IMR-90 (cell line): Measurements from ENCODE around the gene MDM2. TPM values are rescaled to one million over a fixed set of nuclear protein-coding genes. Genes with fewer than 3 reads are reported as not detected.

Source experiments
- ATAC-seq: fragments of 200-7000 bp; cut with Tn5 transposase; 2 replicates; pipeline ENCODE4 v1.9.1; 2020; ENCODE audit warnings: low read depth, mild to moderate bottlenecking, moderate library complexity
- BruUV-seq: library from RNA; stranded (reverse); fragments of 400-500 nt; replicated peaks from 2 replicates; lab custom pipeline; 2021; lab: Mats Ljungman, UMichigan
- CTCF ChIA-PET: fragments of 300-600 bp; formaldehyde crosslinking; extraction: SDS; loops from one replicate; lab custom pipeline; 2021; ENCODE audit warnings: antibody characterized with exemption; lab: Yijun Ruan, JAX
- POLR2A ChIA-PET: fragments of 300-600 bp; sonication (Branson Sonifier 250); formaldehyde crosslinking; loops from one replicate; lab custom pipeline; 2022; ENCODE audit warnings: antibody characterized with exemption; ENCODE audit not compliant: unreplicated experiment; lab: Charles Lee
- DNase-seq: peaks from one replicate; pipeline ENCODE4 v3.0.0; 2013
- H2AFZ ChIP-seq: replicated peaks from 2 replicates; pipeline ENCODE3; 2013; ENCODE audit warnings: low read length, mild to moderate bottlenecking; ENCODE audit not compliant: poor library complexity
- H2AK5ac ChIP-seq: 2 replicates; pipeline ENCODE4 v1.6.1; 2013; ENCODE audit warnings: low read depth, low read length, inconsistent platforms
- H2AK9ac ChIP-seq: replicated peaks from 2 replicates; pipeline ENCODE3; 2013; ENCODE audit warnings: mild to moderate bottlenecking, low read depth, low read length, moderate library complexity; ENCODE audit not compliant: poor library complexity
- H2BK120ac ChIP-seq: 2 replicates; pipeline ENCODE4 v1.6.1; 2013; ENCODE audit warnings: low read depth, low read length, inconsistent platforms
- H2BK15ac ChIP-seq: 3 replicates; pipeline ENCODE4 v1.6.1; 2013; ENCODE audit warnings: low read depth, low read length, inconsistent platforms
- H2BK20ac ChIP-seq: 2 replicates; pipeline ENCODE4 v1.6.1; 2013; ENCODE audit warnings: low read depth, mild to moderate bottlenecking, inconsistent platforms, low read length, moderate library complexity
- H2BK5ac ChIP-seq: 2 replicates; pipeline ENCODE4 v1.6.1; 2013; ENCODE audit warnings: mild to moderate bottlenecking, low read depth, low read length, inconsistent platforms; ENCODE audit not compliant: poor library complexity, severe bottlenecking
- H3K14ac ChIP-seq: replicated peaks from 2 replicates; pipeline ENCODE4 v1.6.1; 2013; ENCODE audit warnings: low read depth, low read length, inconsistent platforms
- H3K18ac ChIP-seq: 2 replicates; pipeline ENCODE4 v1.6.1; 2013; ENCODE audit warnings: low read depth, low read length, control low read depth
- H3K23ac ChIP-seq: 2 replicates; pipeline ENCODE4 v1.6.1; 2013; ENCODE audit warnings: low read depth, low read length, inconsistent platforms
- H3K27ac ChIP-seq: 2 replicates; pipeline ENCODE4 v1.5.1; 2013; ENCODE audit warnings: mild to moderate bottlenecking, control low read depth, low read length; ENCODE audit not compliant: insufficient read depth
- H3K27me3 ChIP-seq: 2 replicates; pipeline ENCODE4 v1.6.1; 2013; ENCODE audit warnings: low read length; ENCODE audit not compliant: control insufficient read depth, insufficient read depth
- H3K36me3 ChIP-seq: 2 replicates; pipeline ENCODE4 v1.6.1; 2013; ENCODE audit warnings: low read length, mixed read lengths; ENCODE audit not compliant: control insufficient read depth, insufficient read depth
- H3K4ac ChIP-seq: 2 replicates; pipeline ENCODE4 v1.6.1; 2013; ENCODE audit warnings: low read depth, low read length, inconsistent platforms
- H3K4me1 ChIP-seq: 2 replicates; pipeline ENCODE4 v1.6.1; 2013; ENCODE audit warnings: low read length, mixed read lengths; ENCODE audit not compliant: control insufficient read depth, insufficient read depth
- H3K4me2 ChIP-seq: 2 replicates; pipeline ENCODE4 v1.6.1; 2013; ENCODE audit warnings: low read depth, mild to moderate bottlenecking, control low read depth, low read length, moderate library complexity
- H3K4me3 ChIP-seq: 2 replicates; pipeline ENCODE4 v1.5.1; 2013; ENCODE audit warnings: low read depth, mild to moderate bottlenecking, control low read depth, low read length, moderate library complexity; ENCODE audit not compliant: insufficient read depth
- H3K56ac ChIP-seq: 2 replicates; pipeline ENCODE4 v1.6.1; 2013; ENCODE audit warnings: low read length, inconsistent platforms; ENCODE audit not compliant: insufficient read depth; ENCODE audit errors: extremely low read depth
- H3K79me1 ChIP-seq, 2 experiments: 2 replicates each; pipeline ENCODE4 v1.6.1; 2013; ENCODE audit warnings: low read length in 2 of 2, inconsistent platforms in 1 of 2, low read depth in 1 of 2
- H3K9ac ChIP-seq: 2 replicates; pipeline ENCODE4 v1.6.1; 2013; ENCODE audit warnings: low read depth, low read length, control low read depth
- H3K9me1 ChIP-seq: 2 replicates; pipeline ENCODE4 v1.6.1; 2013; ENCODE audit warnings: low read length, inconsistent platforms; ENCODE audit not compliant: insufficient read depth
- H3K9me3 ChIP-seq: 2 replicates; pipeline ENCODE4 v1.6.1; 2013; ENCODE audit warnings: low read length; ENCODE audit not compliant: control insufficient read depth, insufficient read depth
- H4K20me1 ChIP-seq: 2 replicates; pipeline ENCODE4 v1.6.1; 2013; ENCODE audit warnings: low read length, inconsistent platforms; ENCODE audit not compliant: insufficient read depth
- H4K5ac ChIP-seq: 2 replicates; pipeline ENCODE4 v1.6.1; 2013; ENCODE audit warnings: mild to moderate bottlenecking, low read depth, low read length, control low read depth
- H4K8ac ChIP-seq, 2 experiments: 2 replicates each; pipeline ENCODE4 v1.6.1; 2013; ENCODE audit warnings: low read depth in 2 of 2, low read length in 2 of 2, control low read depth in 1 of 2, inconsistent platforms in 1 of 2
- H4K91ac ChIP-seq: 2 replicates; pipeline ENCODE4 v1.6.1; 2013; ENCODE audit warnings: low read depth, low read length, inconsistent platforms; ENCODE audit not compliant: insufficient read depth
- BHLHE40 ChIP-seq: fragments of 150-350 bp; IDR thresholded peaks from 2 replicates; pipeline ENCODE4 v1.6.1; 2016; ENCODE audit warnings: mild to moderate bottlenecking, low read depth, low read length
- CEBPB ChIP-seq: IDR thresholded peaks from 2 replicates; pipeline ENCODE4 v1.6.1; 2012; ENCODE audit warnings: low read depth, low read length, improper control_type of control experiment
- CHD1 ChIP-seq: IDR thresholded peaks from 2 replicates; pipeline ENCODE4 v1.6.1; 2012; ENCODE audit warnings: low read depth, low read length, improper control_type of control experiment
- CTCF ChIP-seq: conservative IDR thresholded peaks from 2 replicates; pipeline ENCODE4 v1.5.1; 2012; ENCODE audit warnings: mild to moderate bottlenecking, low read depth, low read length, improper control_type of control experiment
- ELK1 ChIP-seq: fragments of 150-350 bp; IDR thresholded peaks from 2 replicates; pipeline ENCODE4 v1.6.1; 2016; ENCODE audit warnings: low read depth, mild to moderate bottlenecking, low read length, moderate library complexity, borderline replicate concordance
- FOS ChIP-seq: fragments of 150-350 bp; IDR thresholded peaks from 2 replicates; pipeline ENCODE4 v1.6.1; 2016; ENCODE audit warnings: low read depth, low read length
- MAFK ChIP-seq: IDR thresholded peaks from 2 replicates; pipeline ENCODE4 v1.6.1; 2012; ENCODE audit warnings: low read depth, low read length, improper control_type of control experiment
- MAZ ChIP-seq: IDR thresholded peaks from 2 replicates; pipeline ENCODE4 v1.6.1; 2012; ENCODE audit warnings: low read depth, mild to moderate bottlenecking, low read length, improper control_type of control experiment, moderate library complexity, borderline replicate concordance
- MXI1 ChIP-seq: IDR thresholded peaks from 2 replicates; pipeline ENCODE4 v1.6.1; 2012; ENCODE audit warnings: low read depth, mild to moderate bottlenecking, low read length, moderate library complexity, borderline replicate concordance
- NFE2L2 ChIP-seq: fragments of 150-350 bp; IDR thresholded peaks from 2 replicates; pipeline ENCODE4 v1.6.1; 2016; ENCODE audit warnings: low read depth, mild to moderate bottlenecking, low read length
- POLR2A ChIP-seq: IDR thresholded peaks from 2 replicates; pipeline ENCODE4 v1.6.1; 2012; ENCODE audit warnings: mild to moderate bottlenecking, low read depth, low read length
- RAD21 ChIP-seq: IDR thresholded peaks from 2 replicates; pipeline ENCODE4 v1.6.1; 2012; ENCODE audit warnings: low read length, improper control_type of control experiment
- RCOR1 ChIP-seq: IDR thresholded peaks from 2 replicates; pipeline ENCODE4 v1.6.1; 2012; ENCODE audit warnings: mild to moderate bottlenecking, low read length, improper control_type of control experiment; ENCODE audit not compliant: insufficient replicate concordance
- SMC3 ChIP-seq: fragments of 150-350 bp; IDR thresholded peaks from 2 replicates; pipeline ENCODE4 v1.6.1; 2016; ENCODE audit warnings: low read depth, mild to moderate bottlenecking, antibody characterized with exemption, low read length, moderate library complexity
- USF2 ChIP-seq: fragments of 150-350 bp; IDR thresholded peaks from 2 replicates; pipeline ENCODE4 v1.6.1; 2017; ENCODE audit warnings: mild to moderate bottlenecking, antibody characterized with exemption, low read length, low read depth
- WGBS, 2 experiments: methylation state at CpG; one replicate each; pipeline versions ENCODE4 v1.1.5 to v1.1.7; 2013; ENCODE audit warnings: missing lambda C conversion rate in 2 of 2; ENCODE audit not compliant: insufficient read length in 1 of 2; ENCODE audit errors: extremely low coverage in 2 of 2; 5-methylcytosine and 5-hydroxymethylcytosine counted together
- dilution Hi-C: fragments of 300-500 bp; cut with HindIII; formaldehyde crosslinking; loops from one replicate; pipeline ENCODE4 v1.14.3; 2018; ENCODE audit warnings: low sequenced_read_pairs; ENCODE audit not compliant: unreplicated experiment
- in situ Hi-C: fragments of 300-500 bp; cut with MboI; formaldehyde crosslinking; loops from 3 replicates; pipeline ENCODE4 v1.14.3; 2019; ENCODE audit warnings: low sequenced_read_pairs, inconsistent platforms, mixed read lengths
- intact Hi-C: fragments of 100-400 bp; cut with micrococcal nuclease; formaldehyde crosslinking; loops from 2 replicates; pipeline ENCODE4 v1.10.0; 2022
- polyA plus RNA-seq, 3 experiments: library from polyadenylated mRNA; depleted of rRNA; stranded (reverse); fragments of >200 nt; gene quantifications; 2 replicates each; pipeline ENCODE4 v1.2.3, GENCODE V29; 2012; ENCODE audit warnings: low replicate concordance in 1 of 3
- total RNA-seq: library from RNA; depleted of rRNA; stranded (reverse); fragments of >200 nt; gene quantifications from 2 replicates; pipeline ENCODE4 v1.2.3, GENCODE V29; 2012

MDM2 gene
- total and polyA plus RNA-seq, 2 of the 4 experiments (the other 2 are of a cell fraction): 21.9 to 196 TPM

DNA sequence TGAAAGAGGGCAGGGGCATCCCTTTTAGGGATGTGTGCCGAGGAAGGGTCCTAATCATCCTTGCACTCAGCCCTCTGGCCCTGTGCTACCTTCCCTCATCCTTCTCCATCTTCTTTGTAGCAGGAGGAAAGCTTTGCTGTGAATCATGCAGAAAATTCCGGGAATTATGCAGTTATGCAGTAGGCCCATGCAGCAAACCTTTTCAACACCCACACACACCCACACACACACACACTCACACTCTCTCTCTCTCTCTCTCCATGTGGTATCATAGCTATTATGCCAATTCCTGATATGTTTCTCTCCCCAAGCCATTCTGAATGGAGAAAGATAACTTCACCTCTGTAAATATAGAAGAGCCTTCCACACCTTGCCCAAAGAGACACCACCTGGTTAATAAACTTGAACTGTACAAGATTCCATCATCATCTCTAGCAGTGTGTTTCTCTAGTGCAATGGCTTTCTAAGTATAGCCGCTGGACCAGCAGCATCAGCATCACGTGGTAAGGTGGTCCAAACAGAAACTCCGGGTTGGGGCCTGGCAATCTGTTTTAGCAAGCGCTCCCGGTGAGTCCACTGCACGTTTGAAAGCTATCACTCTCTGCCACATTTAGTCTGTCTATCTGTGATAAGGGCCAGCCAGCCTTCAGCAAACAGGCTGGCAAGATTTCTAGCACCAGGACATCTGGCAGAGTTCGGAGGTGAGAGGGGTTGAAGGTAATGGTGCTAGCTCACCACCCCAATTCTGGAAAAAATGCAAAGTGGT lies 57.6 kb downstream of the MDM2 start:
- ChIA-PET CTCF (interaction anchor here (1.5 kb wide), 1 partner anchor 187 kb away, joined by 3 read pairs; no protein-coding TSS in a partner anchor), POLR2A (no interaction called here)
- H3K9me1 ChIP-seq: no peaks in the 10 kb centered on the region; the same call in 1 of the 2 replicates
- no peaks in the 10 kb centered on the region for H3K4me1 ChIP-seq
- H3K18ac ChIP-seq: no peak overlapping the region
- no peak overlapping the region for H2AK5ac ChIP-seq
- BruUV-seq: no TSS peak
- 80% methylated on average over 1 of the region's 9 CpGs; no CpG with 5 or more reads in 1 of the 2 experiments for WGBS, 2 experiments
- no peaks in the 10 kb centered on the region for H4K20me1 ChIP-seq
- H2AFZ ChIP-seq: peak overlapping the region; percentile 51
- H4K5ac ChIP-seq: no peak overlapping the region
- in situ Hi-C loops: loop anchor here (10.0 kb wide), 1 partner anchor 379 kb away; no protein-coding TSS in a partner anchor
- H2BK15ac ChIP-seq: no peak overlapping the region
- no peak overlapping the region for H3K4me3 ChIP-seq
- intact Hi-C loops: no loop called here
- no peak overlapping the region for H3K4me2 ChIP-seq
- no peak overlapping the region for H4K8ac ChIP-seq
- dilution Hi-C loops: no loop called here
- no peaks in the 10 kb centered on the region for H3K36me3 ChIP-seq
- H2BK5ac ChIP-seq: no peak overlapping the region
- no peak overlapping the region for H3K23ac ChIP-seq
- H3K9me3 ChIP-seq: no peaks in the 10 kb centered on the region
- H3K4ac ChIP-seq: no peak overlapping the region
- no peak overlapping the region for H2AK9ac ChIP-seq
- no peak overlapping the region for H3K9ac ChIP-seq
- H2BK20ac ChIP-seq: no peak overlapping the region
- no peak; the same call in 1 of the 2 replicates for ATAC-seq
- no peak overlapping the region for H2BK120ac ChIP-seq
- H3K14ac ChIP-seq: no peak overlapping the region
- no peak overlapping the region for H3K56ac ChIP-seq
- H3K27ac ChIP-seq: no peak overlapping the region
- DNase-seq: no peak
- H4K91ac ChIP-seq: no peak overlapping the region
- H3K79me1 ChIP-seq: no peaks in the 10 kb centered on the region
- no peaks in the 10 kb centered on the region; the same call in 1 of the 2 replicates for H3K27me3 ChIP-seq
- no peak for TF ChIP-seq NFE2L2
- no peak for TF ChIP-seq MAZ
- no peak for TF ChIP-seq RAD21
- TF ChIP-seq CHD1: no peak
- TF ChIP-seq CTCF: no peak
- TF ChIP-seq ELK1: no peak
- no peak for TF ChIP-seq CEBPB
- TF ChIP-seq SMC3: no peak
- no peak for TF ChIP-seq MXI1
- no peak for TF ChIP-seq USF2
- TF ChIP-seq POLR2A: no peak
- TF ChIP-seq BHLHE40: no peak
- no peak for TF ChIP-seq RCOR1
- no peak for TF ChIP-seq MAFK
- no peak for TF ChIP-seq FOS
